Keratinocyte (primary cell): ENCODE measurements around the gene CGREF1. TPM values are rescaled to one million over a fixed set of nuclear protein-coding genes. Genes with fewer than 3 reads are reported as not detected.

Experiments used
- DNase-seq: peaks from one replicate; pipeline ENCODE4 v3.0.0-alpha.2; 2011; ENCODE audit warnings: low read depth, missing footprints, low spot score
- FAIRE-seq: peaks from 2 replicates; lab custom pipeline; 2011; peaks lifted over from hg19 to GRCh38; lab: Jason Lieb, UNC
- H2AFZ ChIP-seq: 2 replicates; pipeline ENCODE4 v1.6.0; 2012; ENCODE audit warnings: low read length, control low read depth, inconsistent platforms; ENCODE audit not compliant: control insufficient read depth
- H3K27ac ChIP-seq: 2 replicates; pipeline ENCODE4 v1.5.1; 2011; ENCODE audit warnings: low read length; ENCODE audit not compliant: control insufficient read depth, insufficient read depth
- H3K27me3 ChIP-seq: 3 replicates; pipeline ENCODE4 v1.6.0; 2011; ENCODE audit warnings: low read length; ENCODE audit not compliant: control insufficient read depth, insufficient read depth; ENCODE audit errors: extremely low read depth
- H3K36me3 ChIP-seq, 2 experiments: 2 replicates in 1 of 2; 3 replicates in 1 of 2; pipeline ENCODE4 v1.5.1; 2011; ENCODE audit warnings: low read length in 2 of 2, mild to moderate bottlenecking in 1 of 2; ENCODE audit not compliant: control insufficient read depth in 2 of 2, insufficient read depth in 2 of 2; ENCODE audit errors: extremely low read depth in 1 of 2
- H3K4me1 ChIP-seq: 3 replicates; pipeline ENCODE4 v1.5.1; 2011; ENCODE audit warnings: low read length; ENCODE audit not compliant: control insufficient read depth, insufficient read depth; ENCODE audit errors: extremely low read depth
- H3K4me2 ChIP-seq: 3 replicates; pipeline ENCODE4 v1.6.0; 2011; ENCODE audit warnings: low read depth, low read length; ENCODE audit not compliant: control insufficient read depth, insufficient read depth; ENCODE audit errors: extremely low read depth
- H3K4me3 ChIP-seq, 3 experiments: fragments of 200-600 bp in 1 of 3; sonication (generic) in 1 of 3; 2 replicates in 2 of 3; 3 replicates in 1 of 3; pipeline ENCODE4 v1.5.1; 2011 to 2016; ENCODE audit warnings: low read length in 3 of 3, mild to moderate bottlenecking in 3 of 3, control low read depth in 2 of 3, inconsistent platforms in 1 of 3, low read depth in 1 of 3, mixed read lengths in 1 of 3, mixed run types in 1 of 3, moderate library complexity in 1 of 3; ENCODE audit not compliant: control insufficient read depth in 2 of 3, insufficient read depth in 2 of 3; ENCODE audit errors: extremely low read depth in 1 of 3
- H3K79me2 ChIP-seq: 2 replicates; pipeline ENCODE4 v1.6.0; 2012; ENCODE audit warnings: low read length; ENCODE audit not compliant: control insufficient read depth, insufficient read depth
- H3K9ac ChIP-seq: 3 replicates; pipeline ENCODE4 v1.6.0; 2011; ENCODE audit warnings: low read length; ENCODE audit not compliant: control insufficient read depth, insufficient read depth; ENCODE audit errors: extremely low read depth
- H3K9me1 ChIP-seq: 3 replicates; pipeline ENCODE4 v1.6.0; 2011; ENCODE audit warnings: low read length; ENCODE audit not compliant: control insufficient read depth, insufficient read depth; ENCODE audit errors: extremely low read depth
- H3K9me3 ChIP-seq: 2 replicates; pipeline ENCODE4 v1.5.1; 2012; ENCODE audit warnings: low read depth, low read length; ENCODE audit not compliant: control insufficient read depth
- H4K20me1 ChIP-seq: 3 replicates; pipeline ENCODE4 v1.6.0; 2011; ENCODE audit warnings: low read length; ENCODE audit not compliant: control insufficient read depth, insufficient read depth; ENCODE audit errors: extremely low read depth
- EZH2 ChIP-seq: IDR thresholded peaks from one replicate; pipeline ENCODE4 v1.6.1; 2012; ENCODE audit warnings: inconsistent platforms, mild to moderate bottlenecking, low read length, moderate library complexity
- dilution Hi-C: fragments of 300-500 bp; cut with MboI; formaldehyde crosslinking; loops from one replicate; pipeline ENCODE4 v1.7.0; 2020; ENCODE audit warnings: low sequenced_read_pairs; ENCODE audit not compliant: extremely low pct_ligation_motif_present
- polyA plus RNA-seq, 5 experiments: library from polyadenylated mRNA; depleted of rRNA in 3 of 5; stranded (reverse) in 3 of 5; stranded (forward) in 1 of 5; unstranded in 1 of 5; fragments of >200 nt; gene quantifications; 1 replicate in 1 of 5; 2 replicates in 3 of 5; 3 replicates in 1 of 5; pipeline versions ENCODE4 v1.2.1 to v1.2.3, GENCODE V29; 2011 to 2012; ENCODE audit warnings: missing spikeins in 2 of 5, low read depth in 1 of 5, low replicate concordance in 1 of 5
- TF ChIP-seq, protein P1 (sequence below), 3 experiments: IDR thresholded peaks in 1 of 3; conservative IDR thresholded peaks in 1 of 3; optimal IDR thresholded peaks in 1 of 3; 2 replicates in 2 of 3; 3 replicates in 1 of 3; pipeline versions ENCODE3 to v1.5.1; 2011; ENCODE audit warnings: low read length in 3 of 3, mild to moderate bottlenecking in 3 of 3, moderate library complexity in 2 of 3, control low read depth in 1 of 3, inconsistent platforms in 1 of 3; ENCODE audit not compliant: insufficient read depth in 2 of 3; ENCODE audit errors: extremely low read depth in 1 of 3

Gene CGREF1
- polyA plus RNA-seq, 1 donor (not counting 4 experiments of a cell fraction or from before 2014, with no cell fraction given), result 1.3 TPM

DNA sequence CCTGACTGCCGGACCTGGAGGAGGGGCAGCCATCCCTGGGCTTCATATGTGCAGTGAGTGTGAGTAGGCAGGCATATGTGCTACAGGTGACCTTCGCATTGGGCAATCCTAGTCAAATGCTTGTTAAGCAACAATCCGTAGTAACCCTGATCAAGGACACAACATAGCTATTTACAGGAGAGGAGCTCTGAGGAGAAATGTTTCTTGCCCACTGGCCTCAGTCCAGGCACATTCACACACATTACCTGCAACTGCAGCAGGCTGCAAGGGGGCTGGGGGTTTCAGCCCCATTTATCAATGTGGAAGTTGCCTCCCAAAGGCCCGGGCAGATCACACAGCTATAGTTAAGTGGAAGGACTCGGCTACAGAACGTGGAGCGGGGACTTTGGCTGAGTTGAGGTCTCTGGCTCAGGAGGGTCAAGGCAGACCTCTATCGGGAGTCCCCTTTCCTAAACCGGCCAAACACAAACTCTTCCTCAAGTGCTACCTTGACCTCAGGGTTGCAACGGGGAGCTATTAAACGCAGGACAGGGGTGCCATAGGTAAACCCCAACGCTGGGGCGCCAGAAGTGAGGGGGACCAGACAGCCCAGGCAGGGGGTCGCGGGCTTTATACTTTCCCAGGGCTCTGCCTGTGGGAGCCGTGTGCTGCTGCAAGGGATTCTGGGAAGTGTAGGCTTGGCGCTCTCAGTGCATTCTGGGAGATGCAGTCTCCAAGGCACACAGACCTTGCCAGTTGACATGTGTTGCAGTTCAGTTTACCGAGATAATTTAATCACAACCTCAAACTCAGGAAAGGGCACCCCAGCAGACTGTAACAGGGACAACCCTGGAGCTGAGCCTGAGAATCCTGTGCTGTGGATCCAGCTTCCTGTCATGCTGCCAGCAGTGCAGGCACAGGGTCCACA is 22.9 kb downstream of the CGREF1 start:
- Histone ChIP-seq H3K4me1 (peaks cover 4% of the 10 kb centered on the region), H3K4me2 (peak overlapping the region; percentile 63), H4K20me1 (peaks cover 4% of the 10 kb centered on the region), H2AFZ (peak overlapping the region; percentile 69), H3K27ac (no peak overlapping the region), H3K27me3 (no peaks in the 10 kb centered on the region), H3K79me2 (no peaks in the 10 kb centered on the region), H3K36me3 (no peaks in the 10 kb centered on the region), H3K9me3 (no peaks in the 10 kb centered on the region), H3K9ac (no peak overlapping the region), H3K9me1 (no peaks in the 10 kb centered on the region), H3K4me3 (peak overlapping the region in 1 of 3 experiments; percentile 9)
- TF ChIP-seq, protein P1, sequence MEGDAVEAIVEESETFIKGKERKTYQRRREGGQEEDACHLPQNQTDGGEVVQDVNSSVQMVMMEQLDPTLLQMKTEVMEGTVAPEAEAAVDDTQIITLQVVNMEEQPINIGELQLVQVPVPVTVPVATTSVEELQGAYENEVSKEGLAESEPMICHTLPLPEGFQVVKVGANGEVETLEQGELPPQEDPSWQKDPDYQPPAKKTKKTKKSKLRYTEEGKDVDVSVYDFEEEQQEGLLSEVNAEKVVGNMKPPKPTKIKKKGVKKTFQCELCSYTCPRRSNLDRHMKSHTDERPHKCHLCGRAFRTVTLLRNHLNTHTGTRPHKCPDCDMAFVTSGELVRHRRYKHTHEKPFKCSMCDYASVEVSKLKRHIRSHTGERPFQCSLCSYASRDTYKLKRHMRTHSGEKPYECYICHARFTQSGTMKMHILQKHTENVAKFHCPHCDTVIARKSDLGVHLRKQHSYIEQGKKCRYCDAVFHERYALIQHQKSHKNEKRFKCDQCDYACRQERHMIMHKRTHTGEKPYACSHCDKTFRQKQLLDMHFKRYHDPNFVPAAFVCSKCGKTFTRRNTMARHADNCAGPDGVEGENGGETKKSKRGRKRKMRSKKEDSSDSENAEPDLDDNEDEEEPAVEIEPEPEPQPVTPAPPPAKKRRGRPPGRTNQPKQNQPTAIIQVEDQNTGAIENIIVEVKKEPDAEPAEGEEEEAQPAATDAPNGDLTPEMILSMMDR (optimal IDR thresholded peaks at IDR 0.05 in 1 of 3, IDR thresholded peaks at IDR 0.05 in 1 of 3, conservative IDR thresholded peaks at IDR 0.05 in 1 of 3; ENCODE audit: extremely low read depth in 1 of 3, insufficient read depth in 2 of 3, low read length in 3 of 3), result no peak
- no peak for TF ChIP-seq EZH2
- DNase-seq, result no peak
- no peak for FAIRE-seq
- dilution Hi-C loops, result no loop called here

DNA sequence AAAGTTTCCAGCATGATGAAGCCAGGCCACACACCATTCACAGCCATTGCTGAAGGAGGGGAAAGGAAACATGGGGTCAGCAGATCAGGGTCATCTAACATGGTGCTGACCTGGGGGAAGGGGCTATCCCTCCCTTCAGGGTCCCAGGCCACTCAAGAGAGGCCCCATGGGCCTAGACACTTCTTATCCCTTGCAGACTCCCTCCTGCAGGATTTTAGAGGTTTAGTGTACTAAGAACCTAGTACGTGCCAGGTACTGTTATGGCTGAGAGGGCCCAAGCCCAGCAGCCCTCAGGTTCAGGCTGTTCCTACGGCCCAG is 23.5 kb downstream of the CGREF1 start:
- TF ChIP-seq EZH2, result no peak
- TF ChIP-seq, protein P1 (optimal IDR thresholded peaks at IDR 0.05 in 1 of 3, IDR thresholded peaks at IDR 0.05 in 1 of 3, conservative IDR thresholded peaks at IDR 0.05 in 1 of 3; ENCODE audit: extremely low read depth in 1 of 3, insufficient read depth in 2 of 3, low read length in 3 of 3), result no peak
- Histone ChIP-seq H3K9ac (no peak overlapping the region), H3K4me2 (no peak overlapping the region), H3K36me3 (no peaks in the 10 kb centered on the region), H3K4me3 (no peak overlapping the region), H2AFZ (no peak overlapping the region), H3K27me3 (no peaks in the 10 kb centered on the region), H3K9me1 (no peaks in the 10 kb centered on the region), H3K4me1 (peaks cover 4% of the 10 kb centered on the region), H3K27ac (no peak overlapping the region), H4K20me1 (peaks cover 4% of the 10 kb centered on the region), H3K79me2 (no peaks in the 10 kb centered on the region), H3K9me3 (no peaks in the 10 kb centered on the region)
- DNase-seq (no peak), FAIRE-seq (no peak)
- dilution Hi-C loops, result no loop called here
